ENCODE data around the gene FKBP15. TPM values are rescaled to one million over a fixed set of nuclear protein-coding genes. Genes with fewer than 3 reads are reported as not detected.

FKBP15 gene
- total and polyA plus RNA-seq, 8 donors = 5.5 to 36.6 (median 13.7) TPM

- 89 to 100% (median 95%) methylated on average over 1 of the region's 1 CpG for WGBS, 5 donors
- no peak overlapping the region for H3K27ac ChIP-seq
Measured at GRCh38 chr9:113178087-113178486, 43.0 kb downstream of the FKBP15 start.

GRCh38 chr9:113177251-113177650 lies 43.8 kb downstream of the FKBP15 start:
- no peaks in the 10 kb centered on the region for H3K27me3 ChIP-seq
- intact Hi-C loops (cut with DNase I; ENCODE audit: low total_unique reads) = no loop called here
- H3K4me3 ChIP-seq = no peak overlapping the region
- TF ChIP-seq EP300 (IDR thresholded peaks at IDR 0.05) (no peak), POLR2A (IDR thresholded peaks at IDR 0.05) (no peak), POLR2AphosphoS5 (IDR thresholded peaks at IDR 0.05) (no peak), CTCF (IDR thresholded peaks at IDR 0.05) (no peak)
- no peak for DNase-seq
- no peaks in the 10 kb centered on the region for H3K4me1 ChIP-seq
- no peaks in the 10 kb centered on the region for H3K9me3 ChIP-seq
- 97 to 100% (median 98%) methylated on average over 2 of the region's 2 CpGs for WGBS, 5 donors
- no peak overlapping the region for H3K27ac ChIP-seq
- H3K36me3 ChIP-seq = peaks cover 46 to 98% (median 97%) of the 10 kb centered on the region in 4 donors

More at GRCh38 chr9:113178087-113178486, 43.0 kb downstream of the FKBP15 start:
- no peak for TF ChIP-seq EP300 (IDR thresholded peaks at IDR 0.05)
- no peak for TF ChIP-seq CTCF (IDR thresholded peaks at IDR 0.05)
- TF ChIP-seq POLR2AphosphoS5 (IDR thresholded peaks at IDR 0.05) = no peak
- TF ChIP-seq POLR2A (IDR thresholded peaks at IDR 0.05) = no peak
- H3K4me3 ChIP-seq = no peak overlapping the region
- H3K4me1 ChIP-seq = no peaks in the 10 kb centered on the region
- peaks cover 46 to 98% (median 97%) of the 10 kb centered on the region in 4 donors for H3K36me3 ChIP-seq
- no peak for DNase-seq
- intact Hi-C loops (cut with DNase I; ENCODE audit: low total_unique reads) = no loop called here
- H3K27me3 ChIP-seq = no peaks in the 10 kb centered on the region
- no peaks in the 10 kb centered on the region for H3K9me3 ChIP-seq

- Histone ChIP-seq H3K27me3 (no peaks in the 10 kb centered on the region), H3K4me3 (no peak overlapping the region), H3K27ac (no peak overlapping the region), H3K4me1 (no peaks in the 10 kb centered on the region), H3K9me3 (no peaks in the 10 kb centered on the region), H3K36me3 (peaks cover 44 to 98% (median 97%) of the 10 kb centered on the region in 4 donors)
- no peak for DNase-seq
- TF ChIP-seq CTCF (IDR thresholded peaks at IDR 0.05) (no peak), POLR2AphosphoS5 (IDR thresholded peaks at IDR 0.05) (no peak), POLR2A (IDR thresholded peaks at IDR 0.05) (no peak), EP300 (IDR thresholded peaks at IDR 0.05) (no peak)
- WGBS, 5 donors = 91 to 99% (median 95%) methylated on average over 6 of the region's 6 CpGs
- intact Hi-C loops (cut with DNase I; ENCODE audit: low total_unique reads) = no loop called here
Measured at GRCh38 chr9:113176803-113177202, 44.3 kb downstream of the FKBP15 start.

GRCh38 chr9:113173341-113173740 lies 47.7 kb downstream of the FKBP15 start:
- no peak for DNase-seq
- no peak for TF ChIP-seq POLR2AphosphoS5 (IDR thresholded peaks at IDR 0.05)
- TF ChIP-seq POLR2A (IDR thresholded peaks at IDR 0.05) = no peak
- no peak for TF ChIP-seq CTCF (IDR thresholded peaks at IDR 0.05)
- no peak for TF ChIP-seq EP300 (IDR thresholded peaks at IDR 0.05)
- intact Hi-C loops (cut with DNase I; ENCODE audit: low total_unique reads) = no loop called here
- H3K4me1 ChIP-seq = no peaks in the 10 kb centered on the region
- H3K9me3 ChIP-seq = no peaks in the 10 kb centered on the region
- peaks cover 79 to 98% (median 97%) of the 10 kb centered on the region in 4 donors for H3K36me3 ChIP-seq
- 86 to 95% (median 92%) methylated on average over 3 of the region's 3 CpGs for WGBS, 5 donors
- no peak overlapping the region for H3K4me3 ChIP-seq
- no peak overlapping the region for H3K27ac ChIP-seq
- no peaks in the 10 kb centered on the region for H3K27me3 ChIP-seq

Data from stomach (tissue), 9 donors.